Neutrophil (primary cell): Measurements from ENCODE around the gene TADA1.

Source experiments
- H3K27ac ChIP-seq: fragments of 200-600 bp; sonication (generic); 2 replicates; pipeline ENCODE4 v1.5.1; 2016; ENCODE audit warnings: mild to moderate bottlenecking, moderate library complexity
- H3K27me3 ChIP-seq: fragments of 200-600 bp; sonication (generic); 2 replicates; pipeline ENCODE4 v1.6.0; 2016; ENCODE audit warnings: mild to moderate bottlenecking
- H3K36me3 ChIP-seq: fragments of 200-600 bp; sonication (generic); 2 replicates; pipeline ENCODE4 v1.5.1; 2017
- H3K4me1 ChIP-seq, 2 experiments: fragments of 200-600 bp in 1 of 2; sonication (generic) in 1 of 2; 1 replicate in 1 of 2; 2 replicates in 1 of 2; pipeline versions ENCODE4 v1.5.1 to v1.6.1; 2013 to 2016; ENCODE audit warnings: low read depth in 1 of 2, low read length in 1 of 2, mild to moderate bottlenecking in 1 of 2, moderate library complexity in 1 of 2; ENCODE audit not compliant: control insufficient read depth in 1 of 2, insufficient read depth in 1 of 2
- H3K4me3 ChIP-seq, 2 experiments: fragments of 200-600 bp in 1 of 2; sonication (generic) in 1 of 2; 1 replicate in 1 of 2; 2 replicates in 1 of 2; pipeline ENCODE4 v1.5.1; 2013 to 2016; ENCODE audit warnings: low read depth in 1 of 2, low read length in 1 of 2, mild to moderate bottlenecking in 1 of 2, moderate library complexity in 1 of 2
- H3K9me3 ChIP-seq: fragments of 200-600 bp; sonication (generic); 2 replicates; pipeline ENCODE4 v1.5.1; 2016
- TF ChIP-seq, protein P1 (sequence below): fragments of 200-600 bp; sonication (generic); IDR thresholded peaks from 2 replicates; pipeline ENCODE4 v1.5.1; 2016; ENCODE audit warnings: antibody characterized with exemption

The TADA1 gene

GRCh38 chr1:166918088-166918955 lies 42.3 kb upstream of the TADA1 start:
- Histone ChIP-seq H3K36me3 (no peaks in the 10 kb centered on the region), H3K27me3 (peaks cover 83% of the 10 kb centered on the region), H3K4me1 (peaks cover 4 to 8% of the 10 kb centered on the region in 2 experiments), H3K27ac (no peak overlapping the region), H3K9me3 (no peaks in the 10 kb centered on the region), H3K4me3 (no peak overlapping the region)
- TF ChIP-seq, protein P1, sequence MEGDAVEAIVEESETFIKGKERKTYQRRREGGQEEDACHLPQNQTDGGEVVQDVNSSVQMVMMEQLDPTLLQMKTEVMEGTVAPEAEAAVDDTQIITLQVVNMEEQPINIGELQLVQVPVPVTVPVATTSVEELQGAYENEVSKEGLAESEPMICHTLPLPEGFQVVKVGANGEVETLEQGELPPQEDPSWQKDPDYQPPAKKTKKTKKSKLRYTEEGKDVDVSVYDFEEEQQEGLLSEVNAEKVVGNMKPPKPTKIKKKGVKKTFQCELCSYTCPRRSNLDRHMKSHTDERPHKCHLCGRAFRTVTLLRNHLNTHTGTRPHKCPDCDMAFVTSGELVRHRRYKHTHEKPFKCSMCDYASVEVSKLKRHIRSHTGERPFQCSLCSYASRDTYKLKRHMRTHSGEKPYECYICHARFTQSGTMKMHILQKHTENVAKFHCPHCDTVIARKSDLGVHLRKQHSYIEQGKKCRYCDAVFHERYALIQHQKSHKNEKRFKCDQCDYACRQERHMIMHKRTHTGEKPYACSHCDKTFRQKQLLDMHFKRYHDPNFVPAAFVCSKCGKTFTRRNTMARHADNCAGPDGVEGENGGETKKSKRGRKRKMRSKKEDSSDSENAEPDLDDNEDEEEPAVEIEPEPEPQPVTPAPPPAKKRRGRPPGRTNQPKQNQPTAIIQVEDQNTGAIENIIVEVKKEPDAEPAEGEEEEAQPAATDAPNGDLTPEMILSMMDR = no peak

DNA sequence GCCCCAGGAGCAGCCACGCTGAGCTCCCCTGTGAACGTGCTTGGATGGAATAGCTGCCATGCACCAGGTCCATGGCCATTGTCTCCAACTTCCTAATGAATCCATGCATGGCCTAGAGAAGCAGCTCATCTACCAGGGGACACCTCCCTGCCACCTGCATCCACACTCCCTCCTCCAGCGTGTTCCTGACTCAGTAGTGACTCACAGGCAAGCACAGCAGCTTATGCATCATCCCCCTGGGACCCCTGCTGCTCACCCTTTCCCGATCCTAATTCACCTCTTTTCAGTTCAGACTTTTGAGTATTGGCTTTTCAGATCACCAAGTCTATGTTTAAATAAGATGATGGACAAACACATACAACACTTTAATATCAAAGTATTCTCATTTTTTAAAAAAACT lies 39.9 kb upstream of the TADA1 start:
- Histone ChIP-seq H3K36me3 (no peaks in the 10 kb centered on the region), H3K9me3 (no peaks in the 10 kb centered on the region), H3K4me3 (no peak overlapping the region), H3K27ac (no peak overlapping the region), H3K4me1 (peaks cover 4 to 5% of the 10 kb centered on the region in 2 experiments), H3K27me3 (peaks cover 68% of the 10 kb centered on the region)
- TF ChIP-seq, protein P1 = no peak

DNA sequence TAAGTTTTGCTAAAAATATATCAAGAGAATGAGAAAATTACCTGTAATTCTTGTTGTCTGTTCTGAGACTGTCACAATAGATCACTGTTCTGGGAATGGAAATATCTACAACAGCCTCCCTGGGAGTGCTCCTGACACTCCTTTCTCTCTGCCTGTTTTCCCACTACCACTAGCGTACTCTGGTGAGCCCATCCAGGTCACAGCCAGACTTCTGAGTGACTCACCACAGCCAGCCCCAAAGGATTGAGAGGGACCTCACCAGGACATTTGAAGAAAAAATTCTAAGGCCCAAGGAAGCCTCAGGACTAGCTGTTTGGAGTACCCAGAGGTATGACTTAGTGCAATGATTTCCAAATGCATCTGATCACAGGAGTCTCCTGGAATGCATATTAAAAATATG lies 39.0 kb upstream of the TADA1 start:
- H3K9me3 ChIP-seq = no peaks in the 10 kb centered on the region
- H3K27me3 ChIP-seq = peaks cover 59% of the 10 kb centered on the region
- no peaks in the 10 kb centered on the region for H3K4me1 ChIP-seq
- no peaks in the 10 kb centered on the region for H3K36me3 ChIP-seq
- H3K27ac ChIP-seq = no peak overlapping the region
- TF ChIP-seq, protein P1 = no peak
- H3K4me3 ChIP-seq = no peak overlapping the region

DNA sequence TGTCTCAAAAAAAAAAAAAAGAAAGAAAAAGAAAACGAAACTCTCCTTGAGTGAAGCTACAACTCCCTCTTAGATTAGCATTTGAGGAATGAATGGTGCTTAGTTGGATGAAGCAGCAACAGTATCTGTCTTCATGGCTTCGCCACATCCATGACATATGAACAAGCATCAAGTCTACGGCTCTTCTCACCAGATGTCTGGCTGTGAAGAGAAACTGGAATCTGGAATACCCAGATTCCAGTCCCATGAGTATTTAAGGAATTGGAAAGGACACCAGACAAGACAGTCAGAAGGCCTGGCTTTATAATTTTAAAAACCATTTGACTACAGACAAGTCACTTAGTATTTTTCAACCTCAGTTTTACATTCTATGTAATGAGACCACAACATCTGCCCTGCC lies 38.0 kb upstream of the TADA1 start:
- TF ChIP-seq, protein P1 = no peak
- Histone ChIP-seq H3K9me3 (no peaks in the 10 kb centered on the region), H3K4me1 (no peaks in the 10 kb centered on the region), H3K27me3 (peaks cover 49% of the 10 kb centered on the region), H3K36me3 (no peaks in the 10 kb centered on the region), H3K27ac (no peak overlapping the region), H3K4me3 (no peak overlapping the region)

DNA sequence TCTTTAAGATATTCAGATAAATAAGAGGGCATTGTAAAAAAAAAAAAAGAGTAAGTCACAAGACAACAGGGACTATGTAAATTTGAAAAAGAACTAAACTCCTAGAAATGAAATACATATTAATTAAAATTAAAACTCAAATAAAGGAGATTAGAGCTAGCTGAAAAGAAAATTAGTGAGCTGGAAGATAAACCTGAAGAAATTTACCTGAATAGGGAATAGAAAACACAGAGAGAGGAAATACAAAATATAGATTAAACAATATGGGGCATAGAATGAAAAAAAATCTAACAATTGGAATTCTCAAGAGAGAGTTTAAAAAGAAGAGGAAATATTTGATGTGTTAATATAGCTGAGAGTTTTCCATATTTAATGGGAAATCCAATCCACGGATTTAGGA lies 35.6 kb upstream of the TADA1 start:
- Histone ChIP-seq H3K9me3 (no peaks in the 10 kb centered on the region), H3K4me3 (no peak overlapping the region), H3K27ac (no peak overlapping the region), H3K36me3 (no peaks in the 10 kb centered on the region), H3K4me1 (no peaks in the 10 kb centered on the region), H3K27me3 (peaks cover 24% of the 10 kb centered on the region)
- TF ChIP-seq, protein P1 = no peak
